ENCODE results near the gene SH3BGR.

- no peak for TF ChIP-seq PATZ1 (CRISPR knock-in tag; IDR thresholded peaks at IDR 0.05; ENCODE audit: borderline replicate concordance)
- no peak for TF ChIP-seq ZNF8 (CRISPR knock-in tag; IDR thresholded peaks at IDR 0.05)
- no peak for TF ChIP-seq ARNTL (CRISPR knock-in tag; IDR thresholded peaks at IDR 0.05; ENCODE audit: borderline replicate concordance, low read depth)
- TF ChIP-seq TOX (CRISPR knock-in tag; IDR thresholded peaks at IDR 0.05; ENCODE audit: borderline replicate concordance), result no peak
- no peak for TF ChIP-seq TSHZ2 (CRISPR knock-in tag; IDR thresholded peaks at IDR 0.05)
- TF ChIP-seq CSRNP3 (CRISPR knock-in tag; IDR thresholded peaks at IDR 0.05), result no peak
Measured at GRCh38 chr21:39461419-39461818, 9.6 kb downstream of the SH3BGR start.
